Measurements from ENCODE around the gene CRB1. TPM values are rescaled to one million over a fixed set of nuclear protein-coding genes. Genes with fewer than 3 reads are reported as not detected.

The CRB1 gene
- total and polyA plus RNA-seq, 2 experiments from 2014 or later: 0.27 to 0.56 TPM

- Histone ChIP-seq H3K36me3 (ENCODE audit: insufficient read depth) (no peaks in the 10 kb centered on the region), H3F3A (replicated peaks; ENCODE audit: low read depth) (no peaks in the 10 kb centered on the region), H3K4me1 (ENCODE audit: insufficient read depth) (peaks cover 21% of the 10 kb centered on the region), H4K20me1 (replicated peaks; ENCODE audit: insufficient read depth) (no peaks in the 10 kb centered on the region), H3K79me2 (replicated peaks; ENCODE audit: insufficient read depth) (no peaks in the 10 kb centered on the region), H3K4me3 (no peak overlapping the region), H3K27me3 (ENCODE audit: insufficient read depth) (no peaks in the 10 kb centered on the region), H2AFZ (0 out of 2 replicates have a peak overlapping the region, but pooled peaks have one; percentile 4), H3K27ac (ENCODE audit: low read depth) (no peak overlapping the region), H3K4me2 (no peak overlapping the region; the same call in 1 of the 2 replicates), H3K9me2 (ENCODE audit: insufficient read depth) (0 out of 2 replicates have a peak, but pooled peaks cover 5% of the 10 kb centered on the region)
- peaks cover 28% of the 10 kb centered on the region for H3K4me1 Mint-ChIP-seq
- no peak for ATAC-seq
- no peak for TF ChIP-seq EZH2phosphoT487 (IDR thresholded peaks at IDR 0.05; ENCODE audit: unreplicated experiment)
- no peak for TF ChIP-seq JUNB (IDR thresholded peaks at IDR 0.05; ENCODE audit: unreplicated experiment)
- no peak for TF ChIP-seq STAT1 (IDR thresholded peaks at IDR 0.05; ENCODE audit: unreplicated experiment)
- TF ChIP-seq ZNF462 (CRISPR knock-in tag; IDR thresholded peaks at IDR 0.05): no peak
- no peaks in the 10 kb centered on the region for H3K36me3 Mint-ChIP-seq (ENCODE audit: low read depth)
- H3K27me3 Mint-ChIP-seq (ENCODE audit: insufficient read depth, low read depth, poor library complexity): no peaks in the 10 kb centered on the region
- H3K4me3 Mint-ChIP-seq: no peak overlapping the region
- DNase-seq (ENCODE audit: low spot score): no peak
- no peaks in the 10 kb centered on the region for H3K9me3 Mint-ChIP-seq
- 0 out of 2 replicates have a peak overlapping the region, but pooled peaks have one; percentile 22 for H3K27ac Mint-ChIP-seq
Observed at GRCh38 chr1:197463142-197463541, 195.1 kb downstream of the CRB1 start.

DNA sequence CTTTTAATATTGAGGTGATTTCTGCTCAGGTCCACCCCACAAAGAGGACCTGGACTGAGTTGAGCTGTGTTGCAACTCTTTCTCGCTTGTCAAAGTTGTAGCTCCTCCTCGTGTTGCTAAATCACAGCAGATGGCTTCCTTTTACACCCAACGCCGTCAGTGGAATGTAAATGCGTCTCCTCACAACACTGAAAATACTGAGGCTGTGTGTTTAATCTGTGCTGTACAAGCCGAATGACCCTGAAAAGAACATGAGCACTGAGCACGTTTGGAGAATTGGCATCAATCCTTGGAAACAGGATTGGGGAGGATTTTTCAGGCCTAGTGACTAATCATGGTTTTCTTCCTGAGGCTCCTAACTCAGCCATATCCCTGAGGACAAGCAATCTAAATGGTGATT, 196.0 kb downstream of the CRB1 start:
- Mint-ChIP-seq H3K9me3 (no peaks in the 10 kb centered on the region), H3K27me3 (ENCODE audit: insufficient read depth, low read depth, poor library complexity) (no peaks in the 10 kb centered on the region), H3K4me1 (peaks cover 36% of the 10 kb centered on the region), H3K36me3 (ENCODE audit: low read depth) (no peaks in the 10 kb centered on the region), H3K4me3 (no peak overlapping the region), H3K27ac (peak overlapping the region; percentile 67)
- DNase-seq (ENCODE audit: low spot score): peak; percentile 37
- peaks cover 23% of the 10 kb centered on the region for H3K4me1 ChIP-seq (ENCODE audit: insufficient read depth)
- H2AFZ ChIP-seq: peak overlapping the region; percentile 29; the same call in 1 of the 2 replicates
- ATAC-seq: peak; percentile 45; the same call in 2 of the 3 replicates
- no peaks in the 10 kb centered on the region for H3F3A ChIP-seq (replicated peaks; ENCODE audit: low read depth)
- H3K27ac ChIP-seq (ENCODE audit: low read depth): no peak overlapping the region
- H3K4me3 ChIP-seq: no peak overlapping the region
- H3K79me2 ChIP-seq (replicated peaks; ENCODE audit: insufficient read depth): no peaks in the 10 kb centered on the region
- H3K36me3 ChIP-seq (ENCODE audit: insufficient read depth): no peaks in the 10 kb centered on the region
- H3K9me2 ChIP-seq (ENCODE audit: insufficient read depth): 0 out of 2 replicates have a peak, but pooled peaks cover 5% of the 10 kb centered on the region
- no peaks in the 10 kb centered on the region for H3K27me3 ChIP-seq (ENCODE audit: insufficient read depth)
- no peaks in the 10 kb centered on the region for H4K20me1 ChIP-seq (replicated peaks; ENCODE audit: insufficient read depth)
- H3K4me2 ChIP-seq: no peak overlapping the region
- TF ChIP-seq STAT1 (IDR thresholded peaks at IDR 0.05; ENCODE audit: unreplicated experiment) (no peak), EZH2phosphoT487 (IDR thresholded peaks at IDR 0.05; ENCODE audit: unreplicated experiment) (no peak), ETS1 (IDR thresholded peaks at IDR 0.05) (no peak), JUNB (IDR thresholded peaks at IDR 0.05; ENCODE audit: unreplicated experiment) (no peak), ZNF114 (CRISPR knock-in tag; IDR thresholded peaks at IDR 0.05) (no peak), CREB1 (CRISPR knock-in tag; IDR thresholded peaks at IDR 0.05; ENCODE audit: low read depth) (no peak)
